GM12875 (cell line): ENCODE data around the gene NOTUM.

Experiments
- H3K4me3 ChIP-seq: one replicate; pipeline ENCODE4 v1.5.1; 2011; ENCODE audit warnings: low read depth, low read length, control low read depth
- TF ChIP-seq, protein P1 (sequence below): IDR thresholded peaks from 2 replicates; pipeline ENCODE4 v1.5.1; 2011; ENCODE audit warnings: low read depth, mild to moderate bottlenecking, control low read depth, inconsistent platforms, low read length, moderate library complexity, borderline replicate concordance; ENCODE audit not compliant: insufficient read depth

Gene NOTUM

DNA sequence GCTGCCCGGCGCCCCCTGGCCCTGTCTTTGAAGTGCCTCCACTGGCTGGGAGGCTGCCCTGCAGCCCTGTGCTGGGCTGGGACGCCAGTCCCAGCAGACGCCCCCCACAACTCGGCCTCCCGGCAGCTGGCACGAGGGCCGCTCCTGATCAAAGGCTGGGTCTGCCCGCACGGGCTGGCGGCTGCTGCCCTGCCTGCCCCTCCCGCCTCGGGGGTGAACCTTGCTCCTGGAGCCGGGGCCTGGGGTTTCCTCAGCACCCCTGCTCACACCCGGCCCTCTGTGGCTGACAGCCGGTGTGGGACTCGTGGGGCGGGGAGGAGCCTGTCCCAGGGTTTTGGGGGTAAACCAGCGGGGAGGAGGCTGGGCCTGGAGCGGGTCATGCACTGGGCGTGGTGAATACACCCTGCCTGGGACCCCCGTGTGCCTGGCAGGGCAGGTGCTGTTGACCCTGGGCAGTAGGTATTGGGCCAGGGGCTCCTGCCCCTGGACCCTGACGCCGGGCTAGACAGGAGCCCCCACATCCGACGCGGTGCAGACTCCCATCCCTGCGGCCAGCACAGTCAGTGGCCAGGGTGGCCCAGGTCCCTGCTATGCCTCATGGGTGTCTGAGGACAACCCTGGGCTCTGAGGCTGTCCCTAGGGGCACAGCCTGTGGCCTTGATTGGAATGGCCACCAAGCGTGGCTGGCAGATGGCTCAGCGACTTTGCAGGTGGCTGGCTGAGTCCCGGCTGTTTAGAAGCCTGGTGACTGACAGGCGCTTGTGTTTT is 40.0 kb upstream of the NOTUM start:
- no peak overlapping the region for H3K4me3 ChIP-seq
- TF ChIP-seq, protein P1, sequence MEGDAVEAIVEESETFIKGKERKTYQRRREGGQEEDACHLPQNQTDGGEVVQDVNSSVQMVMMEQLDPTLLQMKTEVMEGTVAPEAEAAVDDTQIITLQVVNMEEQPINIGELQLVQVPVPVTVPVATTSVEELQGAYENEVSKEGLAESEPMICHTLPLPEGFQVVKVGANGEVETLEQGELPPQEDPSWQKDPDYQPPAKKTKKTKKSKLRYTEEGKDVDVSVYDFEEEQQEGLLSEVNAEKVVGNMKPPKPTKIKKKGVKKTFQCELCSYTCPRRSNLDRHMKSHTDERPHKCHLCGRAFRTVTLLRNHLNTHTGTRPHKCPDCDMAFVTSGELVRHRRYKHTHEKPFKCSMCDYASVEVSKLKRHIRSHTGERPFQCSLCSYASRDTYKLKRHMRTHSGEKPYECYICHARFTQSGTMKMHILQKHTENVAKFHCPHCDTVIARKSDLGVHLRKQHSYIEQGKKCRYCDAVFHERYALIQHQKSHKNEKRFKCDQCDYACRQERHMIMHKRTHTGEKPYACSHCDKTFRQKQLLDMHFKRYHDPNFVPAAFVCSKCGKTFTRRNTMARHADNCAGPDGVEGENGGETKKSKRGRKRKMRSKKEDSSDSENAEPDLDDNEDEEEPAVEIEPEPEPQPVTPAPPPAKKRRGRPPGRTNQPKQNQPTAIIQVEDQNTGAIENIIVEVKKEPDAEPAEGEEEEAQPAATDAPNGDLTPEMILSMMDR = no peak

DNA sequence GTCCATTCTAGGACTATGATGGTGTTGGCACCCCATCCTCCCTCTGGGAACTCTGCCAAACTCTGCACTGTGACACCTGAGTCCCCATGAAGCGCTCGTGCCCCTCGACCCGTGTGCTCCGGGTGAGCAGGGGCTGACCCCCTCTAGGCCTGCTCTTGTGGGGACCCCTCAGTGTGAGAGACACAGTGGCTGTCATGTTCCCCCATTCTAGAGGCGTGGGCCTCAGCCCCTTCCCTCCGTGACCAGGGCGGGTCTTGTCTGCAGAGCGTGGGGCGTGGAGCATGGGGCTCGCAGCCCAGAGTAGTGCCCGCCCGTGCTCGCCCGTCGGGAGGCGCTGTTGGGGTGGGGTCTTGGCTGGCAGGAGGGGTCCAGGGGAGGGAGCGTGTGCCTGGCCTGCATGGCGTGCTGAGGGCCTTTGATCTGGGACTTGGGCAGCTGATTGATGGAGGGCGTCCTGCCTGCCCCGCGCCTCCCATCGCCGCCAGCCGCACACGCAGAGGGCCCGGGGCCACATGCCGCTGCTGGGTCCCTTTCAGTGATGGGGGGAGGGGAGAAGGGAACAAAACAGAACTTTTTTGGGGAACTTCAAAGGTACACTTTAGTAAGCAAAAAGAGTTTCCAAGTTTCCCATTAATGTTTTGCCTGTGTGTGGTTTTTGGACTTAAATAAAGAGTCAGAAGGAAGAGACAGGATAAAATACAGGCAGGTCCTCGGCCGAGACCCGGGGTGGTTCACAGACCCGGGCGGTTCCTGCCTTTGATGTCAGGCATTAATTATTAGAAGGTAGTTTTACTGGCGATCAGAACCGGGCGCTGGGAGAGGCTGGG is 39.2 kb upstream of the NOTUM start:
- TF ChIP-seq, protein P1 = no peak
- H3K4me3 ChIP-seq = no peak overlapping the region

GRCh38 chr17:81999587-81999975 is 38.6 kb upstream of the NOTUM start:
- TF ChIP-seq, protein P1 = no peak
- no peak overlapping the region for H3K4me3 ChIP-seq

DNA sequence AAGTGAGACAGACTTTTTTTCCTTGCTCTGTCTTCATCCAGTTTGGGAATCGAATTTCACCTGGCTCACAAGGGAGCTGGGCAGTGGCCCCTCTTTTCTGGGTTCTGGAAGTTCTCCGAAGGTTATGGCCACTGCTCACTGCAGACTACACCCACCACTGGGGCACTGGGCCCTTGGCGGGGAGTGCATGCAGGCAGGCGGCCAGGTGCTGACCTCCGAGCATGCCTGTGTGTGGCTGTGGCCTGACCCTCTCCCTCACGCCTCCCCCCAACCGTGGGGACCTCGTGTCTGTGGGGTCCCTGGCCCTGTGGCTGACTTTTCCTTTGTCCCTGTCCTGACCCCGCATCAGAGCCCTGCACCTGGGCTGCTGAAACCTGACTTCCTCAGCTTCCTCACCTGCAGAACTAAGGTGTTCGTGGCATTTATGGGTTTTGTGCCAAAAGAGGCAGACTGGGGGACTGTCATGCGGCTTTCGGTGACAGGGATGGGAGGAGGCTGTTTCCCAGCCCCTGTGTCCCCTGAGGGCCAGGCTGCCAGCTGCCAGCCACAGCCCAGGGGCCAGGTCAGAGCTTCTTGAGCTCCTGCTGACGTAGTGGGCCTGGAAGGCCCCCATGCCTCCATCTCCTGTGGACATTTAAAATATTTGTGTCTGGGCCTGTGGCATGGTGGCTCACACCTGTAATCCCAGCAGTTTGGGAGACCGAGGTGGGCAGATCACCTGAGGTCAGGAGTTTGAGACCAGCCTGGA is 37.9 kb upstream of the NOTUM start:
- no peak overlapping the region for H3K4me3 ChIP-seq
- TF ChIP-seq, protein P1 = no peak

- no peak overlapping the region for H3K4me3 ChIP-seq
- TF ChIP-seq, protein P1 = no peak
Measured at GRCh38 chr17:81998212-81998611, 37.2 kb upstream of the NOTUM start.

GRCh38 chr17:81996757-81997441 is 35.9 kb upstream of the NOTUM start:
- no peak overlapping the region for H3K4me3 ChIP-seq
- TF ChIP-seq, protein P1 = no peak
